ENCODE data around the gene AKAP6.
A peak's percentile ranks its signal among the peaks of the same experiment; 100 is the strongest.

AKAP6 gene

DNA sequence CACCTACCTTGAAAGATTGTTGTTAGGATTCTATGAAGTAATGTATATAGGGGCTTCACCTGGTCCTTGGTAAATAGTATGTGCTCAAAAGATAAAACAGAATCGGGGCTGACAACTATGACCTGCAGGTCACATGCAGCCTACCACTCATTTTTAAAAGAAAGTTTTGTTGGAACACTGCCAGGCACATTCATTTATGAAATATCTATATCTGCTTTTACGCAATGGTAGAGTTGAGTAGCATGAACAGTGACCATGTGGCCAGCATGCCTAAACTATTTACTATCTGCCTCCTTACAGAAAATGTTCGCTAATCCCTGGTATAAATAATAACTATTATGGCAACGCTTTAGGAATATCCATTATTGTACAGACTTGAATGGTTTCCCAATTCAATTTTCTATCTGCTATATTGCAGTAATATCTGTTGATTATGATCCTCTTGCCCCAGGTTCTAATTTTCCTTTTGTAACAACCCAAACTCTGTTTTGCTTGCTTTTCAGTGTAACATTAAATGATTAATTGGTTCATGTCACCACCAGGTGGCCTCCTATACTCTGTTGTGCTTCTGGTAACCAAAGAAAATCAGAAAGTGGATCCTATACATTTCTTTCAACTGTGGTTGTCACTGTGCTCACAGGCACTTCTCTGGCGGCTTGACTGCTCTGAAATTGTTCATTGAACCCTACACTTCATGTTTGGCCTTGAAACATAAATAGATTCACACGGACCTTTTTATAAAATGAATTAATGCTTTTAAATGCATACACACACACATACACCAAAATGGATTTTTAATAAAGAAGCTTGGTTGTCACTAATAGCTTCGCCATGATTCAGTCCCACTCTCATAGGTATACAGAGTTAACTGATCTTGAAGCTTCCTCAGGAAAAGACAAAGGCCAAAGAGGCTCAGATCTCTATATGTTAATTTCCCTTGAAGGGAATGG, 381.9 kb downstream of the AKAP6 start:
- no peak for TF ChIP-seq EZH2phosphoT487 (IDR thresholded peaks at IDR 0.05; ENCODE audit: borderline replicate concordance, low read length)
- TF ChIP-seq, protein P1, sequence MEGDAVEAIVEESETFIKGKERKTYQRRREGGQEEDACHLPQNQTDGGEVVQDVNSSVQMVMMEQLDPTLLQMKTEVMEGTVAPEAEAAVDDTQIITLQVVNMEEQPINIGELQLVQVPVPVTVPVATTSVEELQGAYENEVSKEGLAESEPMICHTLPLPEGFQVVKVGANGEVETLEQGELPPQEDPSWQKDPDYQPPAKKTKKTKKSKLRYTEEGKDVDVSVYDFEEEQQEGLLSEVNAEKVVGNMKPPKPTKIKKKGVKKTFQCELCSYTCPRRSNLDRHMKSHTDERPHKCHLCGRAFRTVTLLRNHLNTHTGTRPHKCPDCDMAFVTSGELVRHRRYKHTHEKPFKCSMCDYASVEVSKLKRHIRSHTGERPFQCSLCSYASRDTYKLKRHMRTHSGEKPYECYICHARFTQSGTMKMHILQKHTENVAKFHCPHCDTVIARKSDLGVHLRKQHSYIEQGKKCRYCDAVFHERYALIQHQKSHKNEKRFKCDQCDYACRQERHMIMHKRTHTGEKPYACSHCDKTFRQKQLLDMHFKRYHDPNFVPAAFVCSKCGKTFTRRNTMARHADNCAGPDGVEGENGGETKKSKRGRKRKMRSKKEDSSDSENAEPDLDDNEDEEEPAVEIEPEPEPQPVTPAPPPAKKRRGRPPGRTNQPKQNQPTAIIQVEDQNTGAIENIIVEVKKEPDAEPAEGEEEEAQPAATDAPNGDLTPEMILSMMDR (IDR thresholded peaks at IDR 0.05; ENCODE audit: low read depth, low read length, poor library complexity, severe bottlenecking): peak; percentile 63
- Histone ChIP-seq H3K4me2 (ENCODE audit: low read length) (no peak overlapping the region), H3K4me1 (ENCODE audit: control insufficient read depth, low read length) (no peaks in the 10 kb centered on the region), H3K27ac (ENCODE audit: low read depth, low read length) (no peak overlapping the region), H3K9me3 (ENCODE audit: control insufficient read depth, insufficient read depth, low read length) (no peaks in the 10 kb centered on the region), H3K79me2 (ENCODE audit: control insufficient read depth, low read length) (no peaks in the 10 kb centered on the region), H3K36me3 (ENCODE audit: control insufficient read depth, low read length) (no peaks in the 10 kb centered on the region), H3K4me3 (ENCODE audit: low read length) (no peak overlapping the region), H3F3A (ENCODE audit: control insufficient read depth, insufficient read depth) (no peaks in the 10 kb centered on the region), H3K9me2 (replicated peaks; ENCODE audit: control insufficient read depth, low read length) (no peaks in the 10 kb centered on the region), H3K27me3 (ENCODE audit: control insufficient read depth, low read length) (no peaks in the 10 kb centered on the region), H4K20me1 (ENCODE audit: control insufficient read depth, insufficient read depth, low read depth, low read length) (no peaks in the 10 kb centered on the region)

DNA sequence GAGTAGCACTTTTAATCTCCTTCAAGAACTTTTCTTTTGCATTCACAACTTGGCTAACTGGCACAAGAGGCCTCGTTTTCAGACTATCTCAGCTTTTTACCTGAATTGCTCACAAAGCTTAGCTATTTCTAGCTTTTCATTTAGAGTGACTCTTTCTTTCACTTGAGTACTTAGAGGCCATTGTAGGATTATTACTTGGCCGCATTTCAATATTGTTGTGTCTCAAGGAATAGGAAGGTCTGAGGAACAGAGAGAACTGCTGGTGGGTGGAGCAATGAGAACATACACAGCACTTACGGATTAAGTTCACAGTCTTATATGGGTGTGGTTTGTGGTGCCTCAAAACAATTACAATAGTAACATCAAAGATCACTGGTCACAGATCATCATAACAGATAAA, 384.8 kb downstream of the AKAP6 start:
- H3K9me2 ChIP-seq (replicated peaks; ENCODE audit: control insufficient read depth, low read length): no peaks in the 10 kb centered on the region
- H3K4me1 ChIP-seq (ENCODE audit: control insufficient read depth, low read length): no peaks in the 10 kb centered on the region
- H3F3A ChIP-seq (ENCODE audit: control insufficient read depth, insufficient read depth): no peaks in the 10 kb centered on the region
- H3K27me3 ChIP-seq (ENCODE audit: control insufficient read depth, low read length): no peaks in the 10 kb centered on the region
- no peak for TF ChIP-seq EZH2phosphoT487 (IDR thresholded peaks at IDR 0.05; ENCODE audit: borderline replicate concordance, low read length)
- TF ChIP-seq, protein P1 (IDR thresholded peaks at IDR 0.05; ENCODE audit: low read depth, low read length, poor library complexity, severe bottlenecking): no peak
- H3K9me3 ChIP-seq (ENCODE audit: control insufficient read depth, insufficient read depth, low read length): no peaks in the 10 kb centered on the region
- no peak overlapping the region for H3K27ac ChIP-seq (ENCODE audit: low read depth, low read length)
- H3K79me2 ChIP-seq (ENCODE audit: control insufficient read depth, low read length): no peaks in the 10 kb centered on the region
- no peaks in the 10 kb centered on the region for H3K36me3 ChIP-seq (ENCODE audit: control insufficient read depth, low read length)
- no peak overlapping the region for H3K4me3 ChIP-seq (ENCODE audit: low read length)
- H4K20me1 ChIP-seq (ENCODE audit: control insufficient read depth, insufficient read depth, low read depth, low read length): no peaks in the 10 kb centered on the region
- H3K4me2 ChIP-seq (ENCODE audit: low read length): no peak overlapping the region

DNA sequence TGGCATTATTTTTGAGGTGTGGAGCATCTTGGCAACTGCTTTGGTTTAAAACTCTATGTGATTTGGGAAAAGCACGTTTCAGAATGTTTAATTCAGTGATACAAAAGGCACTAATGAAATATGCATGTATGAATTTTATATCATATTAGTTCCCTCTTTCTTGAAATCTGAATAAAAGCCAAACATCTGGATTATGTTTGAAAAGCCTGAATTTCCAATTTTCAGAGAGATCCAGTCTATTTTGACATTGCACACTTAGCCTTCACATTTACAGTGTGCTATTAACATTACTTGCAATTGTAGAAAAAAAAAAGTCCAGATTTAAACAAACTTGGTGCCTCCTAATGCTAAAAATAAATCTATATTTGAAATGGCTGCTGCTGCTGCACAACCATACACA, 390.5 kb downstream of the AKAP6 start:
- TF ChIP-seq, protein P1 (IDR thresholded peaks at IDR 0.05; ENCODE audit: low read depth, low read length, poor library complexity, severe bottlenecking): no peak
- no peak for TF ChIP-seq EZH2phosphoT487 (IDR thresholded peaks at IDR 0.05; ENCODE audit: borderline replicate concordance, low read length)
- no peaks in the 10 kb centered on the region for H3K9me2 ChIP-seq (replicated peaks; ENCODE audit: control insufficient read depth, low read length)
- no peak overlapping the region for H3K27ac ChIP-seq (ENCODE audit: low read depth, low read length)

More for the DNA sequence above, 390.5 kb downstream of the AKAP6 start:
- H3K36me3 ChIP-seq (ENCODE audit: control insufficient read depth, low read length): no peaks in the 10 kb centered on the region
- no peaks in the 10 kb centered on the region for H3K27me3 ChIP-seq (ENCODE audit: control insufficient read depth, low read length)
- no peaks in the 10 kb centered on the region for H3K79me2 ChIP-seq (ENCODE audit: control insufficient read depth, low read length)
- H3K4me3 ChIP-seq (ENCODE audit: low read length): no peak overlapping the region
- no peaks in the 10 kb centered on the region for H3F3A ChIP-seq (ENCODE audit: control insufficient read depth, insufficient read depth)
- H3K4me1 ChIP-seq (ENCODE audit: control insufficient read depth, low read length): no peaks in the 10 kb centered on the region
- no peaks in the 10 kb centered on the region for H4K20me1 ChIP-seq (ENCODE audit: control insufficient read depth, insufficient read depth, low read depth, low read length)
- no peak overlapping the region for H3K4me2 ChIP-seq (ENCODE audit: low read length)
- no peaks in the 10 kb centered on the region for H3K9me3 ChIP-seq (ENCODE audit: control insufficient read depth, insufficient read depth, low read length)
